NOMO-1 (cell line): Measurements from ENCODE around the gene NLGN1.

ENCODE experiments used
- DNase-seq, 2 experiments: peaks; one replicate each; lab custom pipeline; 2025; ENCODE audit not compliant: unreplicated experiment in 2 of 2; lab: John Stamatoyannopoulos, UW

Gene NLGN1

GRCh38 chr3:174126990-174127758 lies 729.6 kb downstream of the NLGN1 start:
- no peak for DNase-seq

- no peak for DNase-seq
Observed at GRCh38 chr3:174132006-174132405, 734.5 kb downstream of the NLGN1 start.

- no peak for DNase-seq
Observed at GRCh38 chr3:174132421-174133042, 735.0 kb downstream of the NLGN1 start.

- DNase-seq: no peak
Observed at GRCh38 chr3:174146008-174146407, 748.5 kb downstream of the NLGN1 start.

- DNase-seq: no peak
Observed at GRCh38 chr3:174147798-174148197, 750.3 kb downstream of the NLGN1 start.

- DNase-seq: no peak
Observed at GRCh38 chr3:174153871-174154270, 756.3 kb downstream of the NLGN1 start.

- no peak for DNase-seq
Observed at GRCh38 chr3:174156200-174156599, 758.7 kb downstream of the NLGN1 start.

- DNase-seq: no peak
Observed at GRCh38 chr3:174158674-174159073, 761.1 kb downstream of the NLGN1 start.

- no peak for DNase-seq
Observed at GRCh38 chr3:174159604-174160003, 762.1 kb downstream of the NLGN1 start.

GRCh38 chr3:174162550-174162949 lies 765.0 kb downstream of the NLGN1 start:
- no peak for DNase-seq

GRCh38 chr3:174168026-174168425 lies 770.5 kb downstream of the NLGN1 start:
- DNase-seq: no peak

- no peak for DNase-seq
Observed at GRCh38 chr3:174168538-174169254, 771.2 kb downstream of the NLGN1 start.

- DNase-seq: no peak
Observed at GRCh38 chr3:174169736-174170135, 772.2 kb downstream of the NLGN1 start.

GRCh38 chr3:174170248-174170647 lies 772.7 kb downstream of the NLGN1 start:
- DNase-seq: no peak

GRCh38 chr3:174186377-174186989 lies 788.9 kb downstream of the NLGN1 start:
- DNase-seq: no peak

- no peak for DNase-seq
Observed at GRCh38 chr3:174191380-174191779, 793.8 kb downstream of the NLGN1 start.

GRCh38 chr3:174191895-174192294 lies 794.4 kb downstream of the NLGN1 start:
- no peak for DNase-seq

- DNase-seq: no peak
Observed at GRCh38 chr3:174192471-174192870, 794.9 kb downstream of the NLGN1 start.

- no peak for DNase-seq
Observed at GRCh38 chr3:174193604-174194003, 796.1 kb downstream of the NLGN1 start.

GRCh38 chr3:174197416-174197815 lies 799.9 kb downstream of the NLGN1 start:
- DNase-seq: no peak

- no peak for DNase-seq
Observed at GRCh38 chr3:174198199-174198598, 800.7 kb downstream of the NLGN1 start.
